NT2/D1 (cell line): Measurements from ENCODE around the gene PAXIP1.

Experiments
- DNase-seq: peaks from one replicate; pipeline ENCODE4 v3.0.0-alpha.2; 2011; ENCODE audit warnings: low read depth, low spot score
- H3K27me3 ChIP-seq: 2 replicates; pipeline ENCODE4 v1.6.0; 2011; ENCODE audit warnings: mild to moderate bottlenecking; ENCODE audit not compliant: insufficient read length, insufficient read depth
- H3K36me3 ChIP-seq: 2 replicates; pipeline ENCODE4 v1.6.1; 2011; ENCODE audit warnings: mild to moderate bottlenecking, low read length, mixed read lengths; ENCODE audit not compliant: insufficient read depth, insufficient read length
- H3K4me1 ChIP-seq: 2 replicates; pipeline ENCODE4 v1.5.1; 2011; ENCODE audit not compliant: insufficient read depth, insufficient read length
- H3K4me3 ChIP-seq: 2 replicates; pipeline ENCODE4 v1.5.1; 2011; ENCODE audit warnings: low read depth; ENCODE audit not compliant: insufficient read length
- H3K9ac ChIP-seq: 2 replicates; pipeline ENCODE4 v1.6.0; 2011; ENCODE audit warnings: low read depth; ENCODE audit not compliant: insufficient read length
- H3K9me3 ChIP-seq: 2 replicates; pipeline ENCODE4 v1.5.1; 2011; ENCODE audit warnings: mild to moderate bottlenecking, low read length; ENCODE audit not compliant: insufficient read depth
- SUZ12 ChIP-seq: IDR thresholded peaks from 2 replicates; pipeline ENCODE4 v1.6.1; 2011; ENCODE audit not compliant: insufficient read length, insufficient read depth; ENCODE audit errors: extremely low read depth
- YY1 ChIP-seq: IDR thresholded peaks from 2 replicates; pipeline ENCODE4 v1.6.1; 2011; ENCODE audit not compliant: insufficient read length, insufficient read depth
- ZNF274 ChIP-seq: IDR thresholded peaks from 2 replicates; pipeline ENCODE4 v1.6.1; 2011; ENCODE audit warnings: mild to moderate bottlenecking, low read depth, low read length

PAXIP1 gene

GRCh38 chr7:154967401-154967955 is 35.4 kb downstream of the PAXIP1 start:
- H3K9ac ChIP-seq, result no peak overlapping the region

GRCh38 chr7:154965014-154965413 is 37.9 kb downstream of the PAXIP1 start:
- no peaks in the 10 kb centered on the region for H3K27me3 ChIP-seq
- peaks cover 90% of the 10 kb centered on the region for H3K36me3 ChIP-seq
- DNase-seq, result no peak
- no peak overlapping the region for H3K4me3 ChIP-seq
- H3K4me1 ChIP-seq, result no peaks in the 10 kb centered on the region
- no peak for TF ChIP-seq YY1
- no peak for TF ChIP-seq SUZ12
- TF ChIP-seq ZNF274, result no peak
- no peak overlapping the region for H3K9ac ChIP-seq
- no peaks in the 10 kb centered on the region for H3K9me3 ChIP-seq

More at GRCh38 chr7:154967401-154967955, 35.4 kb downstream of the PAXIP1 start:
- TF ChIP-seq YY1, result no peak
- TF ChIP-seq ZNF274, result no peak
- no peak for TF ChIP-seq SUZ12
- no peaks in the 10 kb centered on the region for H3K4me1 ChIP-seq
- H3K4me3 ChIP-seq, result no peak overlapping the region
- peaks cover 78% of the 10 kb centered on the region for H3K36me3 ChIP-seq
- no peaks in the 10 kb centered on the region for H3K27me3 ChIP-seq
- DNase-seq, result no peak
- H3K9me3 ChIP-seq, result no peaks in the 10 kb centered on the region

GRCh38 chr7:154960063-154960790 is 42.7 kb downstream of the PAXIP1 start:
- H3K27me3 ChIP-seq, result no peaks in the 10 kb centered on the region
- no peak for TF ChIP-seq ZNF274
- no peak for TF ChIP-seq SUZ12
- TF ChIP-seq YY1, result no peak
- H3K9me3 ChIP-seq, result no peaks in the 10 kb centered on the region
- no peak overlapping the region for H3K9ac ChIP-seq
- no peaks in the 10 kb centered on the region for H3K4me1 ChIP-seq
- H3K36me3 ChIP-seq, result peaks cover 72% of the 10 kb centered on the region
- no peak overlapping the region for H3K4me3 ChIP-seq
- DNase-seq, result no peak

- H3K27me3 ChIP-seq, result no peaks in the 10 kb centered on the region
- TF ChIP-seq YY1, result no peak
- no peak for TF ChIP-seq SUZ12
- no peak for TF ChIP-seq ZNF274
- no peak overlapping the region for H3K4me3 ChIP-seq
- no peaks in the 10 kb centered on the region for H3K9me3 ChIP-seq
- H3K4me1 ChIP-seq, result no peaks in the 10 kb centered on the region
- no peak for DNase-seq
- H3K9ac ChIP-seq, result no peak overlapping the region
- H3K36me3 ChIP-seq, result peaks cover 65% of the 10 kb centered on the region
Measured at GRCh38 chr7:154956427-154956826, 46.5 kb downstream of the PAXIP1 start.

GRCh38 chr7:154953006-154953684 is 49.8 kb downstream of the PAXIP1 start:
- Histone ChIP-seq H3K9me3 (no peaks in the 10 kb centered on the region), H3K27me3 (no peaks in the 10 kb centered on the region), H3K4me1 (no peaks in the 10 kb centered on the region), H3K9ac (no peak overlapping the region), H3K4me3 (no peak overlapping the region), H3K36me3 (peaks cover 53% of the 10 kb centered on the region)
- TF ChIP-seq ZNF274, result no peak
- TF ChIP-seq YY1, result no peak
- TF ChIP-seq SUZ12, result no peak
- peak; percentile 66 for DNase-seq

- no peak for TF ChIP-seq SUZ12
- no peak for TF ChIP-seq ZNF274
- TF ChIP-seq YY1, result no peak
- no peak overlapping the region for H3K4me3 ChIP-seq
- no peaks in the 10 kb centered on the region for H3K27me3 ChIP-seq
- no peak for DNase-seq
- H3K9ac ChIP-seq, result no peak overlapping the region
- no peaks in the 10 kb centered on the region for H3K9me3 ChIP-seq
- no peaks in the 10 kb centered on the region for H3K4me1 ChIP-seq
- peaks cover 64% of the 10 kb centered on the region for H3K36me3 ChIP-seq
Measured at GRCh38 chr7:154950960-154951359, 52.0 kb downstream of the PAXIP1 start.

- Histone ChIP-seq H3K9me3 (no peaks in the 10 kb centered on the region), H3K36me3 (peaks cover 69% of the 10 kb centered on the region), H3K4me3 (no peak overlapping the region), H3K4me1 (no peaks in the 10 kb centered on the region), H3K27me3 (no peaks in the 10 kb centered on the region), H3K9ac (no peak overlapping the region)
- DNase-seq, result no peak
- TF ChIP-seq SUZ12, result no peak
- TF ChIP-seq ZNF274, result no peak
- no peak for TF ChIP-seq YY1
Measured at GRCh38 chr7:154947604-154948003, 55.3 kb downstream of the PAXIP1 start.
